HUES64 (cell line): ENCODE data around the gene PROSER1.
A peak's percentile ranks its signal among the peaks of the same experiment; 100 is the strongest.

ENCODE experiments used
- H3K27ac ChIP-seq: 2 replicates; pipeline ENCODE4 v1.7.0; 2013; ENCODE audit warnings: low read depth, low read length, inconsistent platforms
- H3K27me3 ChIP-seq: 2 replicates; pipeline ENCODE4 v1.6.1; 2013; ENCODE audit warnings: mild to moderate bottlenecking, low read length; ENCODE audit not compliant: insufficient read depth
- H3K36me3 ChIP-seq: 2 replicates; pipeline ENCODE4 v1.6.1; 2013; ENCODE audit warnings: mild to moderate bottlenecking, low read length; ENCODE audit not compliant: insufficient read depth
- H3K4me1 ChIP-seq: 2 replicates; pipeline ENCODE4 v1.6.1; 2013; ENCODE audit warnings: mild to moderate bottlenecking, low read length, moderate library complexity; ENCODE audit not compliant: insufficient read depth
- H3K4me3 ChIP-seq: 2 replicates; pipeline ENCODE4 v1.5.1; 2013; ENCODE audit warnings: mild to moderate bottlenecking, low read length, moderate library complexity
- H3K9ac ChIP-seq: 2 replicates; pipeline ENCODE4 v1.6.1; 2013; ENCODE audit warnings: mild to moderate bottlenecking, low read depth, low read length
- H3K9me3 ChIP-seq: 2 replicates; pipeline ENCODE4 v1.6.1; 2013; ENCODE audit warnings: low read depth, low read length; ENCODE audit not compliant: insufficient read depth
- WGBS: fragments of 150-250, 120-280 bp; methylation state at CpG from one replicate; pipeline ENCODE4 v1.1.7; 2013; ENCODE audit warnings: missing lambda C conversion rate; 5-methylcytosine and 5-hydroxymethylcytosine counted together

The PROSER1 gene

GRCh38 chr13:39048806-39049205, 10.9 kb upstream of the PROSER1 start:
- Histone ChIP-seq H3K9ac (no peak overlapping the region), H3K27ac (no peak overlapping the region), H3K4me1 (peaks cover 25% of the 10 kb centered on the region), H3K9me3 (no peaks in the 10 kb centered on the region), H3K36me3 (peaks cover 13% of the 10 kb centered on the region), H3K27me3 (no peaks in the 10 kb centered on the region), H3K4me3 (no peak overlapping the region)

DNA sequence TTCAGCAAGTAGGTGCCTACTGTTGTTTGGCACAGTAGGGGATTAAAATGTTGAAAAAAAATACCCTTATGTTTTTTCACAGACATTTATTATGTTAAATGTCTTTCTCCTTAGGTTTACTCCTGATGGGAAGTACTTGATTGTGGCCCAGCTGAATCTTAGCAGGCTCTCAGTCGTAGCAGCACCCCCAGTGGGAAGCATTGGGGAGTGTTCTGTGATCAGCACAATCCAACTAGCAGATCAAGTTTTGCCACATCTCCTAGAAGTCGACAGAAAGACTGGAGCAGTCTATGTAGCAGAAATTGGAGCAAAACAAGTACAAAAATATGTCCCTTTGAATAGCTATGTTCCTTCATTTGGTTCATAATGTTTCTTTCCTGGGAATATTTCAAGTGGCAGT, 9.7 kb upstream of the PROSER1 start:
- Histone ChIP-seq H3K4me3 (no peak overlapping the region), H3K9ac (no peak overlapping the region), H3K4me1 (peaks cover 20% of the 10 kb centered on the region), H3K27me3 (no peaks in the 10 kb centered on the region), H3K36me3 (peaks cover 22% of the 10 kb centered on the region), H3K9me3 (no peaks in the 10 kb centered on the region), H3K27ac (no peak overlapping the region)
- WGBS: 44% methylated on average over 2 of the region's 2 CpGs

GRCh38 chr13:39044536-39044935, 6.6 kb upstream of the PROSER1 start:
- H3K27me3 ChIP-seq: no peaks in the 10 kb centered on the region
- WGBS: 96% methylated on average over 3 of the region's 3 CpGs
- no peak overlapping the region for H3K9ac ChIP-seq
- H3K4me1 ChIP-seq: peaks cover 20% of the 10 kb centered on the region
- peaks cover 36% of the 10 kb centered on the region for H3K36me3 ChIP-seq
- no peak overlapping the region for H3K27ac ChIP-seq
- no peaks in the 10 kb centered on the region for H3K9me3 ChIP-seq
- no peak overlapping the region for H3K4me3 ChIP-seq

DNA sequence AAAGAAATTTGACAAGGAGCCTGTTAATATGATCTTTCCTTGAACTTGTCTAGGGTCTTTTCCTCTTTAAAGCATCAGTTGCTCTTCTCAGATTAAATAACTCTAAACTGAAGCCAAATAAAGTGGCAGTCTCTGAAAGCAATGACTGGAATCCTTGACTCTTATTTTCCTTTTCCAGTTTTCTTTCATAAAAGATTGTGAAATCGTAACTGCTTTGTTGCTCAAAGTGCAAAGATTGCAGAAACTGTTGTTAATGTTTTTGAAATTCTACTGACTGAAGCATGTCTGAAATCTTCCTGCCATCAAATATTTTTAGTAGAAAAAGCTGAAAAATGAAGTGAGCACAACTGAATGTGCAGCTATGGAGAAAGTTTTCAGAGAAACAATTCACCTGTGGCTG, 2.3 kb upstream of the PROSER1 start:
- Histone ChIP-seq H3K9ac (no peak overlapping the region), H3K36me3 (peaks cover 36% of the 10 kb centered on the region), H3K27me3 (no peaks in the 10 kb centered on the region), H3K4me1 (peaks cover 10% of the 10 kb centered on the region), H3K27ac (no peak overlapping the region), H3K9me3 (no peaks in the 10 kb centered on the region), H3K4me3 (no peak overlapping the region)
- WGBS: 100% methylated on average over 1 of the region's 1 CpG

- no peaks in the 10 kb centered on the region for H3K27me3 ChIP-seq
- no peaks in the 10 kb centered on the region for H3K9me3 ChIP-seq
- WGBS: 69% methylated on average over 7 of the region's 7 CpGs
- peaks cover 21% of the 10 kb centered on the region for H3K4me1 ChIP-seq
- H3K27ac ChIP-seq: no peak overlapping the region
- H3K4me3 ChIP-seq: peak overlapping the region; percentile 91
- H3K9ac ChIP-seq: peak overlapping the region; percentile 94; the same call in 1 of the 2 replicates
- H3K36me3 ChIP-seq: peaks cover 28% of the 10 kb centered on the region
Measured at GRCh38 chr13:39039041-39039440, 1.2 kb upstream of the PROSER1 start.

GRCh38 chr13:39038569-39039030, 711 bp upstream of the PROSER1 start:
- Histone ChIP-seq H3K9ac (peak overlapping the region; percentile 94), H3K4me3 (peak overlapping the region; percentile 91), H3K4me1 (peaks cover 22% of the 10 kb centered on the region), H3K36me3 (peaks cover 29% of the 10 kb centered on the region), H3K27ac (peak overlapping the region; percentile 8; the same call in 1 of the 2 replicates), H3K9me3 (no peaks in the 10 kb centered on the region), H3K27me3 (no peaks in the 10 kb centered on the region)
- WGBS: 4% methylated on average over 14 of the region's 15 CpGs

- H3K9ac ChIP-seq: peak overlapping the region; percentile 94
- peak overlapping the region; percentile 91 for H3K4me3 ChIP-seq
- H3K27me3 ChIP-seq: no peaks in the 10 kb centered on the region
- peak overlapping the region; percentile 91 for H3K27ac ChIP-seq
- under 1% methylated on average over 39 of the region's 39 CpGs for WGBS
- peaks cover 22% of the 10 kb centered on the region for H3K4me1 ChIP-seq
- peaks cover 29% of the 10 kb centered on the region for H3K36me3 ChIP-seq
- H3K9me3 ChIP-seq: no peaks in the 10 kb centered on the region
Measured at GRCh38 chr13:39037410-39037879, 444 bp downstream of the PROSER1 start.

- no peak overlapping the region for H3K27ac ChIP-seq
- no peaks in the 10 kb centered on the region for H3K9me3 ChIP-seq
- peak overlapping the region; percentile 94 for H3K9ac ChIP-seq
- peaks cover 22% of the 10 kb centered on the region for H3K4me1 ChIP-seq
- H3K36me3 ChIP-seq: peaks cover 32% of the 10 kb centered on the region
- H3K4me3 ChIP-seq: peak overlapping the region; percentile 91
- WGBS: 3% methylated on average over 8 of the region's 9 CpGs
- H3K27me3 ChIP-seq: no peaks in the 10 kb centered on the region
Measured at GRCh38 chr13:39036212-39036611, 1.7 kb downstream of the PROSER1 start.

DNA sequence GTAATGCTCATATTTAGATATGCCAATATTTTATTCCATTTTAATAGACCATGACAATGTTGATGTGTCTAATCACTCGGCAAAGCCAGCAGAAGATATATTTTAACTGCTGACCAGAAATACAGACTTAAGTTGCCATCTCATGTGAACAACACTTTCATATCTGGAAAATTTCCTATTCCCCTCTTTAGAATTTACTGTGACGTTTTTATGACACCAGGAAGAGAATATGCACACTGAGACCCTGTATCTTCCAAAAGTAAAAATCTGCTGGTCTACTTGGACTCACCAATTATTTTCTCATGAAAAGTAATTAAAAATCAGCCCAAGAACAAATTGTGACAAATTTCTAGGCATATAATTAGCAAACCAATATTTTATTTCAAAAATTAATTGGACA, 2.1 kb downstream of the PROSER1 start:
- H3K9ac ChIP-seq: peak overlapping the region; percentile 94
- peaks cover 33% of the 10 kb centered on the region for H3K36me3 ChIP-seq
- no peaks in the 10 kb centered on the region for H3K9me3 ChIP-seq
- peaks cover 22% of the 10 kb centered on the region for H3K4me1 ChIP-seq
- peak overlapping the region; percentile 91 for H3K4me3 ChIP-seq
- H3K27me3 ChIP-seq: no peaks in the 10 kb centered on the region
- WGBS: 41% methylated on average over 2 of the region's 2 CpGs
- no peak overlapping the region for H3K27ac ChIP-seq

GRCh38 chr13:39035204-39035603, 2.7 kb downstream of the PROSER1 start:
- 0 out of 2 replicates have a peak overlapping the region, but pooled peaks have one; percentile 94 for H3K9ac ChIP-seq
- H3K36me3 ChIP-seq: peaks cover 34% of the 10 kb centered on the region
- 44% methylated on average over 2 of the region's 2 CpGs for WGBS
- no peaks in the 10 kb centered on the region for H3K9me3 ChIP-seq
- H3K4me1 ChIP-seq: peaks cover 22% of the 10 kb centered on the region
- no peaks in the 10 kb centered on the region for H3K27me3 ChIP-seq
- H3K4me3 ChIP-seq: peak overlapping the region; percentile 91
- H3K27ac ChIP-seq: no peak overlapping the region

GRCh38 chr13:39034085-39034484, 3.8 kb downstream of the PROSER1 start:
- 95% methylated on average over 1 of the region's 1 CpG for WGBS
- Histone ChIP-seq H3K27ac (no peak overlapping the region), H3K4me1 (peaks cover 22% of the 10 kb centered on the region), H3K27me3 (no peaks in the 10 kb centered on the region), H3K36me3 (peaks cover 45% of the 10 kb centered on the region), H3K4me3 (peak overlapping the region; percentile 91; the same call in 1 of the 2 replicates), H3K9me3 (no peaks in the 10 kb centered on the region), H3K9ac (no peak overlapping the region)

- Histone ChIP-seq H3K4me3 (no peak overlapping the region), H3K27me3 (no peaks in the 10 kb centered on the region), H3K4me1 (peaks cover 27% of the 10 kb centered on the region), H3K27ac (no peak overlapping the region), H3K9ac (no peak overlapping the region), H3K36me3 (peaks cover 64% of the 10 kb centered on the region), H3K9me3 (no peaks in the 10 kb centered on the region)
- WGBS: 100% methylated on average over 1 of the region's 1 CpG
Measured at GRCh38 chr13:39032150-39032549, 5.7 kb downstream of the PROSER1 start.
